DOHH2 (cell line): ENCODE data around the gene RND3.

ENCODE experiments used
- H3F3A ChIP-seq: fragments of 200-600 bp; sonication (generic), shearing (Covaris generic); 2 replicates; pipeline ENCODE4 v1.6.0; 2016; ENCODE audit warnings: antibody characterized with exemption, mild to moderate bottlenecking; ENCODE audit not compliant: control insufficient read depth, insufficient read depth
- H3K27ac ChIP-seq: fragments of 200-600 bp; sonication (generic); 2 replicates; pipeline ENCODE4 v1.5.1; 2014; ENCODE audit warnings: low read depth, mild to moderate bottlenecking, low read length, moderate library complexity
- H3K27me3 ChIP-seq: fragments of 200-600 bp; sonication (generic); 2 replicates; pipeline ENCODE4 v1.6.1; 2014; ENCODE audit warnings: mild to moderate bottlenecking, low read length, mixed read lengths; ENCODE audit not compliant: control insufficient read depth
- H3K36me3 ChIP-seq: fragments of 200-600 bp; sonication (generic); 2 replicates; pipeline ENCODE4 v1.6.1; 2014; ENCODE audit warnings: mild to moderate bottlenecking, low read length, moderate library complexity, mixed read lengths; ENCODE audit not compliant: control insufficient read depth
- H3K4me1 ChIP-seq: fragments of 200-600 bp; sonication (generic); 2 replicates; pipeline ENCODE4 v1.6.1; 2014; ENCODE audit warnings: mild to moderate bottlenecking, low read length, mixed read lengths; ENCODE audit not compliant: control insufficient read depth
- H3K4me2 ChIP-seq: fragments of 200-600 bp; sonication (generic); 2 replicates; pipeline ENCODE4 v1.6.0; 2014; ENCODE audit warnings: mild to moderate bottlenecking, low read length, moderate library complexity
- H3K4me3 ChIP-seq: fragments of 200-600 bp; sonication (generic); 2 replicates; pipeline ENCODE4 v1.5.1; 2014; ENCODE audit warnings: mild to moderate bottlenecking, low read length, mixed read lengths
- H3K79me2 ChIP-seq: fragments of 200-600 bp; sonication (generic); 2 replicates; pipeline ENCODE4 v1.6.1; 2014; ENCODE audit warnings: mild to moderate bottlenecking, low read length, mixed read lengths; ENCODE audit not compliant: control insufficient read depth
- H3K9me2 ChIP-seq: fragments of 200-600 bp; sonication (generic); replicated peaks from 2 replicates; pipeline ENCODE4 v1.6.1; 2014; ENCODE audit warnings: mild to moderate bottlenecking, low read length, mixed read lengths; ENCODE audit not compliant: control insufficient read depth
- H3K9me3 ChIP-seq: fragments of 200-600 bp; sonication (generic); 2 replicates; pipeline ENCODE4 v1.6.1; 2014; ENCODE audit warnings: antibody characterized with exemption, low read length, mixed read lengths; ENCODE audit not compliant: control insufficient read depth, insufficient read depth
- H4K20me1 ChIP-seq: fragments of 200-600 bp; sonication (generic); 2 replicates; pipeline ENCODE4 v1.6.0; 2014; ENCODE audit warnings: low read depth, mild to moderate bottlenecking, antibody characterized with exemption, low read length, moderate library complexity; ENCODE audit not compliant: control insufficient read depth, insufficient read depth
- CTCF ChIP-seq: fragments of 200-600 bp; sonication (generic); IDR thresholded peaks from one replicate; pipeline ENCODE4 v1.5.1; 2014; ENCODE audit warnings: antibody characterized with exemption, mild to moderate bottlenecking, low read depth, low read length; ENCODE audit not compliant: poor library complexity, severe bottlenecking
- EZH2phosphoT487 ChIP-seq: fragments of 200-600 bp; sonication (generic); IDR thresholded peaks from 2 replicates; pipeline ENCODE4 v1.6.1; 2017; ENCODE audit warnings: borderline replicate concordance, mild to moderate bottlenecking, antibody characterized with exemption, low read length, moderate library complexity, mixed read lengths

The RND3 gene

DNA sequence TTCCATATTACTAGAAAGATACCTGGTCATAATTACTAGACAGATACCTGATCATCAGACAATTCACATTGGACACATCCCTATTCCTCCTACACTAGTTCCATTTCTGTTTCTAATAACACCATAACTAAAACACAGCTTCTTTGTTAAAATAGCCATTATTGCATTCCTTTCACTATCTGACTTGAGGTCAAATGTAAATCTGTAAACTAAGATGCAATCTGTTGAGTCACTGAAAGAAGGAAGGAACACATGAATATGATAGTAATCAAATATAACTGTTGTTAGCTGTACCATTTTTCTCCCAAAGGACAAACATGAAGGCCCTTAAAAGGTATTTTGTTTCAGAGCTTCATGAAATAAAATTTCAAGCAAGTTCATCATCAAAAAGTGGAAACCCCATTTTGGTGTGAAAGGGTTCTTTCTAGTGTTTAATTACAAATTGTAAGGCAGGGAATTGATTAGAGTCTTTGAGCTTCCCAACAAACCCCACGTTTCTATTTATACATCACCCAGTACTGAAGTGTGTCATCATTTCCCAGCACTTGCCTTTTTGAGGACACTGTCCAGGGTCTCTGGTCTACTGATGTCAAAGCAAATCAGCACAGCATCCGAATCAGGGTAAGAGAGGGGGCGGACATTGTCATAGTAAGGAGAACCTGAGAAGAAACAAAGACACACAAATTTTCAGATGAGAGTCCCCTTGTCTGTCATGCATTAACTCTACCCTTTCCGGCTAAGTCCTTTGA lies 13.0 kb downstream of the RND3 start:
- Histone ChIP-seq H3K36me3 (no peaks in the 10 kb centered on the region), H3F3A (no peaks in the 10 kb centered on the region), H3K27me3 (no peaks in the 10 kb centered on the region), H3K4me1 (no peaks in the 10 kb centered on the region), H3K79me2 (no peaks in the 10 kb centered on the region), H3K27ac (no peak overlapping the region), H3K9me3 (no peaks in the 10 kb centered on the region), H4K20me1 (no peaks in the 10 kb centered on the region), H3K9me2 (no peaks in the 10 kb centered on the region), H3K4me3 (no peak overlapping the region), H3K4me2 (no peak overlapping the region)
- no peak for TF ChIP-seq EZH2phosphoT487
- TF ChIP-seq CTCF = no peak

DNA sequence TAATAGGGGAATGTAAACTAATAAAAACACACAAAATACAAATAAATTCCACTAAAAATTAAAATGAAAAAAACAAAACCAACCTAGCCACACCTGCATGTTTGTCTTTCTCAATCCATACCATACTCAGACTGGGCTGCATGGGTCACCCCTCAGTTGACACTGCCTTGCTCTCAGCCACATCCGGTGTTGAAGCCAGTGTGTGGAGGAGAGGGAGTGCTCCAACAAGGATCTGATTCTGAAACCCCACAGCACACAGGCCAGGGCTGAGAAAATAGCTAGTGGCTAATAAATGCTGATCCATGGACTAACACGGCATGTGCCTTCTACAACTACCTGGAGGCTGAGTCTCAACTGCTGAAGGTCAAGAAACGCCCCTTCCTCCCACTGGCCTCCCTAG lies 13.7 kb downstream of the RND3 start:
- no peaks in the 10 kb centered on the region for H3F3A ChIP-seq
- no peaks in the 10 kb centered on the region for H3K79me2 ChIP-seq
- no peaks in the 10 kb centered on the region for H3K9me2 ChIP-seq
- no peak overlapping the region for H3K4me3 ChIP-seq
- H3K27ac ChIP-seq = no peak overlapping the region
- TF ChIP-seq EZH2phosphoT487 = no peak
- no peak for TF ChIP-seq CTCF
- H4K20me1 ChIP-seq = no peaks in the 10 kb centered on the region
- H3K4me2 ChIP-seq = no peak overlapping the region
- H3K9me3 ChIP-seq = no peaks in the 10 kb centered on the region
- H3K36me3 ChIP-seq = no peaks in the 10 kb centered on the region
- H3K27me3 ChIP-seq = no peaks in the 10 kb centered on the region
- no peaks in the 10 kb centered on the region for H3K4me1 ChIP-seq

DNA sequence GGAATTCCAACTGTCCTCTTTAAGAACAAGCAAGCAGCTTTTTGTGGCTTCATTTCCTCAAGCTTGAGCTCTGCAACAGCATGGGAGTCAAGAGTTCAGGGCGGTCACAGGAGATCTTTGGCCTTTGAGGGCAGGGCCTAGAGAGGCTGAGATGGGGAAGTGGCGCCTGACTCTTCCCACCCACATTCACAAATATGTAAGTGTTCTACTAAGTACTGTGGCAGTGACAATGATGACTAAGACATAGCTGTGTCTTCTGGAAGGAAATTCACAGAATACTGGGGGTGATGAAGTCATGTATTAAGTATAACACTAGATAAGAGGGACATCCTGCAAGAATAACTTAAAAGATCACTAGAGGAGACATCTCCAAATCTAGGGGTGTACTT lies 15.0 kb downstream of the RND3 start:
- no peaks in the 10 kb centered on the region for H3K36me3 ChIP-seq
- H3K9me3 ChIP-seq = no peaks in the 10 kb centered on the region
- no peaks in the 10 kb centered on the region for H3K4me1 ChIP-seq
- no peak overlapping the region for H3K4me3 ChIP-seq
- no peak overlapping the region for H3K27ac ChIP-seq
- no peaks in the 10 kb centered on the region for H3K9me2 ChIP-seq
- H3K4me2 ChIP-seq = no peak overlapping the region
- no peaks in the 10 kb centered on the region for H3F3A ChIP-seq
- no peaks in the 10 kb centered on the region for H3K27me3 ChIP-seq
- H3K79me2 ChIP-seq = no peaks in the 10 kb centered on the region
- no peaks in the 10 kb centered on the region for H4K20me1 ChIP-seq
- TF ChIP-seq EZH2phosphoT487 (no peak), CTCF (no peak)
